Measurements from ENCODE around the gene PHLDB1. TPM values are rescaled to one million over a fixed set of nuclear protein-coding genes. Genes with fewer than 3 reads are reported as not detected.

PHLDB1 gene
- total RNA-seq, 1 donor from 2014 or later, result 93.1 TPM

DNA sequence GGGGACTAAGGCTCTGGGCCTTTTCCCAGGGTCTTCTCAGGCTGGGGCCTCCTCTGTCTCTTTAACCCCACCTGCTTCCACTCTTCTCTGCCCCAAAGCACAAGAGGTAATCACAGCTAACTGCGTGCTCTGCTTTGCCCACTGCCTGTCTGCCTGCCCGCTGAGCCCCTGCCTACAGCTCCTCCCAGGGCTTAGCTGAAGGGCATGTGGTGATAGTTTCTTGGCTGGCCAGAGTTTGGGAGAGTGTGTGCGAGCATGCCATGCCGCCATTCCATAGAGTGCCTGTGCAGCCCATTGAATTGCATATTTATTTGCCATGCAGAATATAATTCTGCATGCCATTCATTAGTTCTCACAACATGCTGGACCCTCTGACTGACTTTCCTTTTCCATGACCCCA is 32.5 kb downstream of the PHLDB1 start:
- no peak for DNase-seq (ENCODE audit: low spot score)

DNA sequence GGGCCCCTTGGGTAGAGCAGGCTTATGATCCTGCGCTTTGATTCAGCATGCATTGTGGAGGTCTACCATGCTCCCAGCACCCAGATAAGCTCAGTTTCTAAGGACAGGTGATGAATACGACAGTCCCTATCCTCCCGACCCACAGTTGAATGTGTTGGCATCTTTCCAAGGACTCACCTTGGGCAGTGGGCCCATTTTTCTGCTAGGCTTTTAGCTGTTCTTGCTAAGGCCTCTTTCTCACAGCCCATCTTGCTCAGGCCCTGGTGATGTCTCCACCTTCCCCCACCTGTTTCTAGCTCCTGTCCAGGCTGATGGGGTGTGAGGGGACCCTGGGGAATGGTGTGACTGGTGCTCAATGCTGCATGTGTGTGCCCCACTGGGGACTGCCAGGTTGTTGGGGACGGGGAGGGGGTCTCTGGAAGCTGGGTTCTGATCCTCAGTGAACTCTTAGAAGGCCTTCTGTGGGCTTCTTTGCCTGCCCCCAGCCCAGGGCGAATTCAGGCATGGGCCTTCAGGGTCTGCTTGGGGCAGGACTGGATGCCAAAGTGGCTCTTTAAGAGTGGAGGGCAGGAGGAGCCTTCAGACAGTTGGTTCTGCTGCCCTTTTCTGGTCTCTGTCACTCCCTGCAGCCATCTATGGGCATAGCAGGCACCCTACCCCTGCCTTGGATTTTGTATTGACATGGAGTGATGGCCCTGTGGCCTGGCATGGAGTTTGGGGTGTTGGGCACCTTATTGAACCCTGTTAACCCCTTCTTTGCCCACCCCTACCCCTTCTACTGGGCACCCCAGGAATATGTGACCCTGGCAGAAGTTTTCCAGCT is 33.1 kb downstream of the PHLDB1 start:
- DNase-seq (ENCODE audit: low spot score), result no peak

DNA sequence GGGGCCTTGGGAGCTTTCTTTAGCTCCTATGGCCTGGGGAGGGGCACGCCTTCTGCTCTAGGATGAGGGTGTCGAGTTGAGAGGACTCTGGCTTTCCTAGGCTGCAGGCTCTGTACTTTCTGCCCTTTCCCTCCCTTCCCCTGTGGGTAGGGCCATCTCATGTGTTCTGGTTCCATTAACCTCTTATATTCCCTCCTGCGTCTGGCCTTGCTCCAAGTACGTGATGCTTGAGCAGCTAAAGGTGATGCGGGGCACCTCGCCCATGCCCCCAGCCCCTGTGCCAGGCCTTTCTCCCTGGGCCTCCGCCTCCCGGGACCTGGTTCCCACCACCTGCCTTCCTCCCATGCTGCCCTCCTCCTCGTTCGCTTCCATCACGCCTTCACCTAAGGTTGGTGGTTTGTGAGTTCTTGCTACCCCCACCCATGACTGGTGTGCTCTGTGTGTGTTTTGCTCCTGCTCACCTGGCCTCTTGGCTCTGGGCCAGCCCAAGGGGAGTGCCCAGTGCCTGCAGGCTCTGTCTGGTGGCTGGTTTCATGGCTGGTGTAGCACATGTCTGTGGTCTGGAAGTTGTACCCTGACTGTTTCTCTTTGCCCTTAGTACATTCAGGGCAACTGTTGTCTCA is 34.1 kb downstream of the PHLDB1 start:
- DNase-seq (ENCODE audit: low spot score), result no peak

DNA sequence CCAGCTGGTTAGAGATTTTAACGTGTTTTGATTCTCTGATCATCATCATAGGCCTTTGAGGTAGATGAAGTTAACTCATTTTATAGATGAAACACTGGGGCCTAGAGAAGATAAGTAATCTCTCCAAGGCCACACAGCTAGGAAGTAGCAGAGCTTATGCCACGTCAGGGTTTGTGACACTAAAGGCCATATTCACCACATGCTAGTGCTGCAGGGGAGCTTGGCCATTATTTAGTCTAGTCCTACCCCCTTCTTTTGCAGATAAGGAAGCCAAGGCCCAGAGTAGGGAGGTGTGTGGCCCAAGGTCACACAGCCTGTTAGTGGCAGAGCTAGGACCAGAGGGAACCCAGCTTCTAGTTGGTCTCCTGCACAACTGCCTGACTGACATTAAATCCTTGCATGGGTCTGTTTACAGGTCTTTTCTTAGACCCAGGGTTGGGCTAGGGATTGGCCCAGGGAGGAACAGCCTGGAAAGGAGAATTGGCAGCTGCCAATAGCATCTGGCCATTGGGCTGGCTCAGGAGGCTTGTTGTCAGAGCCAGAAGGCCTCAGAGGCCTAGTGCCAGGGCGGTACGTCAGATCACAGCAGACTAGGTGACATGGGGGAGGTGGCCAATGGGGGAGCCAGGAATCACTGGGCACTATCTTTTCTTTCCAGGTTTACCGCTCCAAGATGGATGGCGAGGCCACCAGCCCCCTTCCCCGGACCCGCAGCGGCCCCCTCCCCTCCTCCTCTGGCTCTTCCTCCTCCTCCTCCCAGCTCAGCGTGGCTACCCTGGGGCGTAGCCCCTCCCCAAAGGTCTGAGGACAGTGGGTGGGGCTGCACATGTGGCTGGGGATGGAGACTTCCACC is 36.0 kb downstream of the PHLDB1 start:
- DNase-seq (ENCODE audit: low spot score), result no peak

DNA sequence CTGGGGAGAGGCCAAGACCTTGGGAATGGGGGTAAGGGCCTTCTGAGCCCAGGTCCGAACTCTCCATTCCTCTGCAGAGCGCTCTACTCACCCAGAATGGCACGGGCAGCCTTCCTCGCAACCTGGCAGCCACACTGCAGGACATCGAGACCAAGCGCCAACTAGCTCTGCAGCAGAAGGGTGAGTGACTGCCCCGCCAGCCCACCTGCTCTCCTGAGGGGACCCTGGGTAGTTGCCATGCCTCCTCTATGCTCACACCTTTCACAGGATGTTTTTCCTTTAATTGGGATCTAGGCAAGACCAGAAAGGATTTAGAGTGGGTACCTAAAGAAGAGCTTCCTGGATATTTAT is 36.6 kb downstream of the PHLDB1 start:
- no peak for DNase-seq (ENCODE audit: low spot score)

DNA sequence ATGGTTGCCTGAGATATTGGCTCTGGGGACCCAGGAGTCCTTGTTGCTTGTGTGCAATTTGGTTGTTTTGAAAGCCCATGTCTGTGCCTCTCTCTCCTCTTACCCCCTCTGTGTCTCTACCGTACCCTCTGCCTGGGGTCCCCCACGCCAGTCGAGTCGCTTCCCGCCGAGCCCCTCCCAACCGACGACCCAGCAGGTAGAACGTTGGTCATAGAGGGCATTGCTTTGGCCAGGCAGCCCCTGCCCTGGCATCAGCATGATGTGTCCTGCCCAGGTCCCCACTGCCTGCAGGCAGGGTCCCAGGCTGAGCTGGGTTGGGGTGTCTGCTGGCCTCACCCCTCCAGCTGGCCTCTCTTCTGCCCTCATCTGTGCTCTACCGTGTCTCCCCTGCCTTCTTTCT is 37.1 kb downstream of the PHLDB1 start:
- no peak for DNase-seq (ENCODE audit: low spot score)

DNA sequence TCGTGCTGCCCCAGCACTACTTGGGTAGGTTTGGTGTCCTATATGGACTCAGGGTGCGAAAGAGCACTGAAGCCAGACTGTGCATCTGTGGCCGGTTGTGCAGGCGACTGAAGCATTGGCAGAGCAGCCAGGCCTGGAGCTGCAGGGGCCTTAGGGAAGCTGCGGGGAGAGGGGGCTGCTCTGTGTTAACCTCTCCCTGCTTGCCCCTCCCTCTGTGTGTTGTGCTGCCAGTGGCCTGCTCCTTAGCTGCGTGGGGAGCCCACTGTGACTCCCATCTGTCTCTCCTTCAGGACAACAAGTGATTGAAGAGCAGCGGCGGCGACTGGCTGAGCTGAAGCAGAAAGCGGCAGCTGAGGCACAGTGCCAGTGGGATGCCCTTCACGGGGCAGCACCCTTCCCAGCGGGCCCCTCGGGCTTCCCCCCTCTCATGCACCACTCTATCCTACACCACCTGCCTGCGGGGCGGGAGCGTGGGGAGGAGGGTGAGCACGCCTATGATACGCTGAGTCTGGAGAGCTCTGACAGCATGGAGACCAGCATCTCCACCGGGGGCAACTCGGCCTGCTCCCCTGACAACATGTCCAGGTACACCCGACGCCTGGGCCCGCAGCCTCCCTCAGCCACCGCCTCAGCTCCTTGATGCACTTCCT is 37.8 kb downstream of the PHLDB1 start:
- no peak for DNase-seq (ENCODE audit: low spot score)

DNA sequence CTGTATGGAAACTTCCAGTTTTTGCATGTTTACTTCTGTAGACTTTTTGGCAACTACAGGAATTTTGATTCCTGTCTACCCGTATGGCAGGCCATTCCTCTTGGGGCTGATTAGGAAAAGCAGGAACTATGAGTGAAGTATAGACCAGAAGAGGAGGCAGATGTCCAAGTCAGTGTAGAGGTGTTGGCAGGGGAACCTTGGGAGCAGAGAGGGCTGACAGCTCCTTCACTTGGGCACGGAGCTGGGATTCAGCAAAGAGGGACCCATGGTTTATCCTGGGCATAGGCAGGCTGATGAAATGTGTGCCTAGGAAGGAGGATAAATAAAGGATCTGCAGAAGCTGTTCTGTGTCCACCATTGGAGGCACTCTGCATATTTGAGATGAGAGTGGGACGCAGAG is 39.0 kb downstream of the PHLDB1 start:
- no peak for DNase-seq (ENCODE audit: low spot score)

DNA sequence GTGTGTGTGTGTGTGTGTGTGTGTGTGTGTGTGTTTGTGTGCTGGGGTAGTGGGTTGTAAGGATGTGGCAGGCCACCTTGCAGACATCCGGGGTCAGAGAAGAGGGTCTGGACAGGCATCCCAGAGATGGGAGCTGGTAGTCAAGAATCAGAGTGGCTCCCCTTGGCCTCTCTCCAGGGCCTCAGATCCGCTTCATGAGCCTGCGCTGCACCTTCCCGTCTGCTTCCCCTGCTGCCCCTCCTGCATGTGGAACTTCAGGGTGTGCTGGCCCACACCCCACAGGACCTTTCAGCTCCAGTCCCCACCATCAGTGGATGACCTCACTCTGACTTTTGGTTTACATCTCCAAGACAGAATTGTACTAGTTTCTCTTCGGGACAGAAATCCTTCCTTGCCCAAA is 40.9 kb downstream of the PHLDB1 start:
- DNase-seq (ENCODE audit: low spot score), result no peak

DNA sequence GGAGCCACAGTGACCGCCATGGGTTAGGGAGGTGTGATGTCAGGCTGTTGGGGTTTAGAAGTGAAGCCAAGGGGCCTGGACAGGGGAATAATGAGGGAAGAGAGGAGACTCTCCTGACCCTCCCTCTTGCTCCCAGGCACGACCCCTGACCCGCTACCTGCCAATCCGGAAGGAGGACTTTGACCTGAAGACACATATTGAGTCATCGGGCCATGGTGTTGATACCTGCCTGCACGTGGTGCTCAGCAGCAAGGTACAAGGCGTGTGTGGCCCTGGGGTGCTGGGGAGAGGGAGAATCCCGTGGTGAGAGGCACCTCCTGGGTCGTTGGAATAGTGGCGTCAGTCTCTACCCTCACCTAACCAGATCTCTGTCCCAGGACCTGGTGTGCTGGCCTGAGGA is 42.5 kb downstream of the PHLDB1 start:
- DNase-seq (ENCODE audit: low spot score), result no peak

DNA sequence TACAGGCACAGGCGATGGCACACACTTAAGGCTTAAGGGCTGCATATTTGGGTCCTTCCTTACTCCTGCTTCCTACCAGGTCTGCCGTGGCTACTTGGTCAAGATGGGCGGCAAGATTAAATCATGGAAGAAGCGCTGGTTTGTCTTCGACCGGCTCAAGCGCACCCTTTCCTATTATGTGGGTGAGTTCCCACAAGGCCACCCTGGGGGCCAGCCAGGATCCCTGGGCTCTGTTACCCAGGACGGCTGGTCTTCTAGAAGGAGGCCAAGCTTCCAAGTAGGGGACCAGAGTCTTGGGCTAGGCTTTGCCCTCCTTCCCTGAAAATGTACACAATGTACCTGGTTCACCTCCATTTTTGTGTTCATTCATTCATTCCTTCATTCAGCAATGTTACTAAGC is 43.0 kb downstream of the PHLDB1 start:
- no peak for DNase-seq (ENCODE audit: low spot score)

DNA sequence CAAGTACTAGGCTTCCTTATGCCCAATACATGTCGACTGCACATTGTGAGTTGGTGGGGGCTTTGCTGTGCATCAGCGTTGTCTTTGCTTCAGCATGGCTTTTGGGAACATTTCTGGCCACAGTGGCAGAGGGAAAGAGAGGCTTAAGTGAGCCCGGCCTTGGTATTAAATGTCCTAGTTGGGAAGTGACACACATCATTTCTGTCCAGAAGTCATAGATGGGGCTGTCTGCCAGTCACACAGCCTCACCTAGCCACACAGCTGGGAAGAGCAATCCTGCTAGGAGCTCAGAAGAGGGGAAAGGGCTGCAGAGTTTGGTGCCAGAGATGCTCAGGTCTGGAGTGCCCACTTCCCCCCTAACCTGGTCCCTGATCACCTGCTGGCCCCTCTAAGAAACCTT is 44.4 kb downstream of the PHLDB1 start:
- DNase-seq (ENCODE audit: low spot score), result no peak

DNA sequence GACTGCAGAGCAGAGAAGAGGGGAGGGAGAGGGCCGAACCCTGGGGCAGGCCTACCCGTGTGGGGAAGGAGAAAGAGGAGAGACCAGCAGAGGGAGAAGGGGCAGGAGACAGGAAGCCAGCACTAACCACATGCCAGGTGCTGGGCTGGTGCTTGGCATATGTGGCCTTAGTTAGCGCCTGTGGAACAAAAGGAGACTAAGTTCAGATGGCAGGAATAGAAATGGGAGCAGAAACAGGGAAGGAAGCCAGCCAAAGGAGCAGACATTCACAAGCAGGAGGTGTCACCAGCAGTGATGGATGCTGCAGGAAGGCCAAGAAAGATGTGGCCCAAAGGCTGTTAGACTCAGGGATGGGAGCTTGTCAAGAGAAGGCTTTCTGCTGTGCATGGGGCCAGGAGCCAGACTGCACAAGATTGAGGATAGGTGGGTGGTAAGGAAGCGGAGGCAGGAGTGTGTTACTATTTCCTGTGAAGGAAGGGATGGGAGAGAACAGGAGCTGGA is 45.3 kb downstream of the PHLDB1 start:
- DNase-seq (ENCODE audit: low spot score), result no peak

DNA sequence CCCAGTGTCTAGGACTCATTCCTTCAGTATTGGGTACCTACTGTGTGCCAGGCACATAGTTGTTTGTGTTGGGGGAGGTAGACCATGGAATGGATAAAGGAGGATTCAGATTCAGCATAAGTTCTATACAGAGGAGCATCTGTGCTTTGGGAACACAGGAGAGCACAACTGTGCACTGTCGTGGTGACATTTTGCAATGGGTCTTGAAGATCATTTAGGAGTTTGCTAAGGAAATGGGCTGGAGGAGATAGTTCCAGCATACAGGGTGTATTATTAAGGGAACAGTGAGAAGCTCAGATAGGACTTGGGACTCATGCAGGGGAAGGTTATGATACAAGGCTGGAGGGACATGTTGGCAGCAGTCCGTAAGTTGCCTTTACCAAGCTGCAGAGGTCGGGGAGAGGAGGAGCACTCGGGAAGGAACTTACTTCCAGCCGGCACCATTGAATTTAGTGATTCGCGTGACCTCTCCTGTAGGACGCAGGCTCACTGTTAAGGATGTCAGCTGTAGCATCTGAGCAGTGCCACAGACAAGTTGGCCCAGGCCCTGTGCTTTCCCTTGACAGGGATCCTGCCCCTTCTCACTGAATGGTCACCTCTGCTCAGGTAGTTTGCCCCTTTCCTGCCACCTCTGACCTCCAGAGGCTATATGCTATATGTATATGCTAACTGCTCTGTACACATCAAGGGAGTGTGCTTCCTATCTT is 46.4 kb downstream of the PHLDB1 start:
- DNase-seq (ENCODE audit: low spot score), result no peak

DNA sequence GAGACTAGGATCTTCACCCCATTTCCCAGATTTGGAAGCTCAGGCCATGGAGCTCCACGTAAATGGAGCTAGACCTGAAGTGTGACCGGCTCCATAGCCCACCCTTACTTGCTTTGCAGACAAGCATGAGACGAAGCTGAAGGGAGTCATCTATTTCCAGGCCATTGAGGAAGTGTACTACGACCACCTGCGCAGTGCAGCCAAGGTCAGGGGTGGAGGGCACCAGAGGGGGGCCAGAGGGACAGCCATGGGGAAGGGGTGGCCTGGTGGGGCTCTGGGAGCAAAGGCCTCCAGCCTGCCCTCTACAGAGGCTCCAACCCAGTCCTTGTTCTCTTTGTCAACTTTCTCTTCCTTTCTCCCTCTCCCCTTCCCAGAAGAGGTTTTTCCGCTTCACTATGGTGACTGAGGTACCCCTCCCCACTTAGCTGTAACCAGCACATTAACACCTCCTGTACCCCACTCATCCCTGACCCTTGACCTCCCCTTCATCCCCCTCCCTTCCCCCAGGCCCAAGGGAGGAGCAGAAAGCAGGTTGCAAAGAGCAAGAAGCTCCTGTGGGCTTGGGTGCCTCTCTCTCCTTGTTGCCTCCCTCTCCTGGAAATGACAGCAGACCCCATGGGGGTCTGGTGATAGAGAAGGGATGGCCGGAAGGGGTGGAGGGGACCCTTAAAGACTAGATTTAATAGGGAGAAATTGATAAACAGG is 48.2 kb downstream of the PHLDB1 start:
- no peak for DNase-seq (ENCODE audit: low spot score)

DNA sequence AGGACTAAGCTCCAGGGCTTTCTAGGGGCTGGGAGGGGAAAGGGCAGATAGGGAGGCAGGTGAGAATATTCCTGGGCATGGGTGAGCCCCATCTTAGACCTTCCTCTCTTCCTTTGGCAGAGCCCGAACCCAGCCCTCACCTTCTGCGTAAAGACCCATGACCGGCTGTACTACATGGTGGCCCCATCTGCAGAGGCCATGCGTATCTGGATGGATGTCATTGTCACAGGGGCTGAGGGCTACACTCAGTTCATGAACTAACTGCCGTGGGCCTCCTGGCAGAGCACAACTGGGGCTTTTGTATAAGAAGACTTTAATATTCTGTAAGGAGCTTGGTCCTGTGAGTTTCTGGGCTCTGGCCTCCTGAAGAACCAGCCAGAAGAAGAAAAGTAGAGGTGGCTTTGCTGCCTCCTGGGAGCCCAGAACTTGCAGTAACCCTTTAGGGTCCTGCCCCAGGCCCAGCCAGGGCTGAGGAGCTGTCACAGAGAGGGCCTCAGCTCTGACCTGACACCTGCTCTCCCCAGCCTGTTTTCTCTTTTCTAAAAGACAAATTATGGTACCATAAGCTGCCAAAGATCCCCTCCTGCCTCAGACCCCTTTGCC is 49.2 kb downstream of the PHLDB1 start:
- DNase-seq (ENCODE audit: low spot score), result no peak

DNA sequence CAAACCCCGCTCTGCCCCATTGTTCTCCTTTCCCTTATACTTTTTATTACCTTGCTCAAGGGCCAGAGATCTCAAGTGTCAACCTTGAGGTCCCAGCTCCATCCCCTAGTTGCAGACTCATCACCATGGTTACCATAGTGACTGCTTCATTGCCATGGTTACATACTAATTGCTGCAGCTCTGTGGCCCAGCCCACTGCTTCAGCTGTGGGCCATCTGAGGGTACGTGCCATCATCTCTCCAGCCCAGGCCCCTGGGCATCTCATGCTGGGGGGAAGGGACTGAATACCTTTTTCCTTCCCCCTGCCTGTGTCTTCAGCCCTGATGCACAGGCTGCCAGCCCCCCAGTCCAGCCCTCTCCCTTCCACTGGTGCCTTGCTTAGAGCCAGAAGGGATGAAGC is 49.8 kb downstream of the PHLDB1 start:
- DNase-seq (ENCODE audit: low spot score), result no peak

DNA sequence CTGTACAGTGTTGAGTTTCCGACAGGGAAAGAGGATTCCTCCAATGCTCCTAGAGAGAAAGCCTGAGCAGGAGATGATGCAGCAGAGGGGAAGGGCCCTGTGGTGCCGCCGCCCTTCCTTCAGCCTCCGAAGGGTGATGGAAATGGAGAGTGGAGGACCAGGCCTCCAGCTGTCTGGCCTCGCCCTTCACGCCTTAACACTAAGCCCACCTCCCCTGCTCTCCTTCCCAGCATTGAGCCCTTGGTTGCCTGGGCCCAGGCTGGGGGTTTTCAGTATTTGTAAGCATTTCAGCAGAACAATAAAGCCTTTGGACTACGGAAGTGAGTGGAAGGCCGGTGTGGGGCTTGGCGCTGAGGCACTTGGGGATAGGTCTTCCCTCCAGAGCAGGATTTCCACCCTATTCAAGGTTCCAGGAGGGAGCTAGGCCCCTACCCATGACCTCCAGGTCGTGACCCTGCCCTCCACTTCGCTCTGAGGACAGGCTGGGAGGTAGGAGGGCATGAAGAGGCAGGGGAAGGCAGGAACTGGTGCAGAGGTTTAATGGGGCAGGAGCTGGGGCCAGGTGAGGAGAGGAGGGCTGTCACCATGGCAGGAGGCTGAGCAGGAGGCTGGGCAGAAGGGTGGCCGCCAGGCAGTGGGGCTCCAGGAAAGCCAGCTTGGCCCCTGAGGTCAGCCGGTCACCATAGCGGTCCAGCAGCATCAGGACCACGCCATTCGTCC is 50.5 kb downstream of the PHLDB1 start:
- DNase-seq (ENCODE audit: low spot score), result no peak

DNA sequence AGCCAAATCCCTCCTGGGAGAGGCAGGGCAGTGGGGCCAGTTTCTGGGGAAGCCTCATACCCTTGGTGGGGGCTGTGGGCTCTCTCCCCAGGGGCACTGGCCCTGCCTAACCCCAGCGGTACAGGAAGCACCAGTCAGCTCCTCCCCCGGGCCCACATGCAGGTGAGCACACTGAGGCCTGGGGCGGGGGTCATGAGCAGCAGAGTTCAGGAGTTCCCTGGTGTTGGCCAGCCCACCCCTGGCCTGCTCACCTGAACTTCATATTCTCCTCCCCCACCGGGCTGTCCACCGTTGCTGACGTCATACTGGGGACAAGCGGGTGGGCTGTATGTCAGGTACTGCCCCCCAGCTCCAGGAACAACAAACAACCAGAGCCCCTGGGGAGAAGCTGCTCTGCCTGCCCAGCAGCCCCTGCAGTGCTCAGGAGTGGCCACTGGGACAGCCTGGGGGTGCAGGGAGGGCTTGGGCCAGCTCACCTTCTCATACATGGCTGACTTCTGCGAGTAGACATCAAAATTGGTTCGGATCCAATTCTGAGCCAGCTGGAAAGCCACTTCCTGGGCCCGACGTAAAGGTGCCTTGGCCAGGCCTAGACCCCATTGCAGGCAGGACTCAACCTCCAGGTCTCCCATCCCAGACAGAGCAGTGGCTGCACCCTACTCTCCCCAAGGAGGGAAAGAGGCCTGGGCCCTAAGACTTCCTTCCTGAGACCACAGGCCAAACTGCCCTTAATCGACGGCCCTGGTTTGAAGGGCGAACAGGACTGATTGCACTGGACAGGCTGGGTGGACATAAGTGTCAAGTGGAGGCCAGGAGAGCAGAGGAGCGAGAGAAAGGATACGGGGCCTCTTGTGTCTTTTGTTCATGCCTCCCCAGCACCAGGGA is 51.3 kb downstream of the PHLDB1 start:
- DNase-seq (ENCODE audit: low spot score), result no peak
